Gastroesophageal sphincter (tissue), 4 donors: ENCODE results near the gene IFFO2. TPM values are rescaled to one million over a fixed set of nuclear protein-coding genes. Genes with fewer than 3 reads are reported as not detected.

Experiments used
- ATAC-seq: fragments of 150-250 bp; one replicate; pipeline ENCODE4 v1.9.1; 2016; ENCODE audit warnings: mild to moderate bottlenecking, moderate library complexity
- H3K27ac ChIP-seq, 4 donors: fragments of 200-600 bp; sonication (generic) in 3 of 4; 1 replicate in 3 of 4; 2 replicates in 1 of 4; pipeline ENCODE4 v1.5.1; 2016 to 2019
- H3K27me3 ChIP-seq: fragments of 200-600 bp; sonication (generic); one replicate; pipeline ENCODE4 v1.5.1; 2019
- H3K36me3 ChIP-seq, 2 donors: fragments of 200-600 bp; sonication (generic); one replicate each; pipeline ENCODE4 v1.5.1; 2019; ENCODE audit warnings: control low read depth in 1 of 2
- H3K4me1 ChIP-seq, 3 donors: fragments of 200-600 bp; sonication (generic); 1 replicate in 2 of 3; 2 replicates in 1 of 3; pipeline ENCODE4 v1.5.1; 2016 to 2019; ENCODE audit warnings: control low read depth in 2 of 3
- H3K4me3 ChIP-seq, 2 donors: fragments of 200-600 bp; sonication (generic); one replicate each; pipeline ENCODE4 v1.5.1; 2019; ENCODE audit warnings: mild to moderate bottlenecking in 1 of 2, moderate library complexity in 1 of 2
- H3K9me3 ChIP-seq, 3 donors: fragments of 200-600 bp; sonication (generic); one replicate each; pipeline ENCODE4 v1.5.1; 2017 to 2019; ENCODE audit warnings: control low read depth in 2 of 3
- CTCF ChIP-seq, 4 experiments: fragments of 200-600 bp in 2 of 4; fragments of 450-650 bp in 2 of 4; sonication (generic) in 1 of 4; IDR thresholded peaks; one replicate each; pipeline ENCODE4 v1.5.1; 2017 to 2019; ENCODE audit warnings: antibody characterized with exemption in 4 of 4, mild to moderate bottlenecking in 2 of 4, moderate library complexity in 2 of 4
- EP300 ChIP-seq: sonication (generic); formaldehyde crosslinking; IDR thresholded peaks from one replicate; pipeline ENCODE4 v1.6.1; 2017; ENCODE audit warnings: antibody characterized with exemption, mild to moderate bottlenecking
- POLR2A ChIP-seq, 2 donors: fragments of 450-650 bp; IDR thresholded peaks; one replicate each; pipeline ENCODE4 v1.6.1; 2017; ENCODE audit warnings: antibody characterized with exemption in 2 of 2, mild to moderate bottlenecking in 2 of 2, moderate library complexity in 1 of 2
- POLR2AphosphoS5 ChIP-seq: sonication (generic); formaldehyde crosslinking; IDR thresholded peaks from one replicate; pipeline ENCODE4 v1.6.1; 2017; ENCODE audit warnings: antibody characterized with exemption
- WGBS, 2 donors: methylation state at CpG; one replicate each; pipeline ENCODE4 v1.1.5; 2018; ENCODE audit warnings: low coverage in 1 of 2; 5-methylcytosine and 5-hydroxymethylcytosine counted together
- total RNA-seq, 4 donors: library from RNA; depleted of rRNA; stranded (reverse); fragments of >200 nt; gene quantifications; one replicate each; pipeline ENCODE4 v1.1.0, GENCODE V29; 2016

Gene IFFO2
- total RNA-seq, 4 donors from 2014 or later: 9.3 to 18.4 (median 12.7) TPM

- no peak for ATAC-seq
- H3K9me3 ChIP-seq: peaks cover 0 to 10% (median 0%) of the 10 kb centered on the region in 3 donors
- no peak overlapping the region for H3K4me3 ChIP-seq
- no peak for TF ChIP-seq EP300
- no peak for TF ChIP-seq CTCF (IDR thresholded peaks at IDR 0.05)
- TF ChIP-seq POLR2A (IDR thresholded peaks at IDR 0.05): no peak
- TF ChIP-seq POLR2AphosphoS5: no peak
- no peak overlapping the region for H3K27ac ChIP-seq
- peaks cover 12% of the 10 kb centered on the region for H3K27me3 ChIP-seq
- no peaks in the 10 kb centered on the region for H3K4me1 ChIP-seq
- WGBS, 2 donors: 20% methylated on average over 2 of the region's 2 CpGs; no CpG with 5 or more reads in 1 of the 2 donors
- H3K36me3 ChIP-seq: no peaks in the 10 kb centered on the region
Measured at GRCh38 chr1:18978706-18979105, 22.2 kb upstream of the IFFO2 start.

GRCh38 chr1:18977428-18977827, 21.0 kb upstream of the IFFO2 start:
- H3K9me3 ChIP-seq: peaks cover 0 to 10% (median 0%) of the 10 kb centered on the region in 3 donors
- WGBS, 2 donors: 80% methylated on average over 1 of the region's 7 CpGs; no CpG with 5 or more reads in 1 of the 2 donors
- H3K4me3 ChIP-seq: no peak overlapping the region
- no peaks in the 10 kb centered on the region for H3K36me3 ChIP-seq
- H3K27ac ChIP-seq: no peak overlapping the region
- peaks cover 0 to 6% (median 5%) of the 10 kb centered on the region in 3 donors for H3K4me1 ChIP-seq
- no peak for ATAC-seq
- peaks cover 12% of the 10 kb centered on the region for H3K27me3 ChIP-seq
- TF ChIP-seq EP300 (no peak), POLR2AphosphoS5 (no peak), CTCF (IDR thresholded peaks at IDR 0.05) (no peak), POLR2A (IDR thresholded peaks at IDR 0.05) (no peak)

- WGBS, 2 donors: 87% methylated on average over 5 to 6 of the region's 8 CpGs
- peaks cover 0 to 9% (median 7%) of the 10 kb centered on the region in 3 donors for H3K4me1 ChIP-seq
- H3K4me3 ChIP-seq: no peak overlapping the region
- peaks cover 0 to 4% (median 0%) of the 10 kb centered on the region in 3 donors for H3K9me3 ChIP-seq
- H3K27ac ChIP-seq: no peak overlapping the region
- H3K27me3 ChIP-seq: peaks cover 8% of the 10 kb centered on the region
- no peak for ATAC-seq
- no peak for TF ChIP-seq CTCF (IDR thresholded peaks at IDR 0.05)
- no peak for TF ChIP-seq EP300
- TF ChIP-seq POLR2AphosphoS5: no peak
- no peak for TF ChIP-seq POLR2A (IDR thresholded peaks at IDR 0.05)
- no peaks in the 10 kb centered on the region for H3K36me3 ChIP-seq
Measured at GRCh38 chr1:18976096-18976495, 19.6 kb upstream of the IFFO2 start.

- ATAC-seq: no peak
- TF ChIP-seq CTCF (IDR thresholded peaks at IDR 0.05) (no peak), POLR2A (IDR thresholded peaks at IDR 0.05) (no peak), POLR2AphosphoS5 (no peak), EP300 (no peak)
- Histone ChIP-seq H3K9me3 (no peaks in the 10 kb centered on the region), H3K4me1 (peaks cover 0 to 9% (median 7%) of the 10 kb centered on the region in 3 donors), H3K36me3 (no peaks in the 10 kb centered on the region), H3K27me3 (no peaks in the 10 kb centered on the region), H3K27ac (no peak overlapping the region), H3K4me3 (no peak overlapping the region)
- 62 to 74% methylated on average over 3 to 6 of the region's 7 CpGs for WGBS, 2 donors
Measured at GRCh38 chr1:18974606-18975005, 18.1 kb upstream of the IFFO2 start.

GRCh38 chr1:18974005-18974404, 17.5 kb upstream of the IFFO2 start:
- H3K27me3 ChIP-seq: no peaks in the 10 kb centered on the region
- TF ChIP-seq POLR2AphosphoS5 (no peak), CTCF (IDR thresholded peaks at IDR 0.05) (no peak), EP300 (no peak), POLR2A (IDR thresholded peaks at IDR 0.05) (no peak)
- peaks cover 0 to 9% (median 7%) of the 10 kb centered on the region in 3 donors for H3K4me1 ChIP-seq
- WGBS, 2 donors: 92% methylated on average over 7 of the region's 8 CpGs; no CpG with 5 or more reads in 1 of the 2 donors
- ATAC-seq: no peak
- H3K36me3 ChIP-seq: no peaks in the 10 kb centered on the region
- H3K27ac ChIP-seq: no peak overlapping the region
- no peaks in the 10 kb centered on the region for H3K9me3 ChIP-seq
- H3K4me3 ChIP-seq: no peak overlapping the region
